H9 (cell line): Measurements from ENCODE around the gene INAFM1. TPM values are rescaled to one million over a fixed set of nuclear protein-coding genes. Genes with fewer than 3 reads are reported as not detected.

Experiments
- DNase-seq: peaks from one replicate; pipeline ENCODE4 v3.0.0-alpha.2; 2017
- H2AFZ ChIP-seq: one replicate; pipeline ENCODE4 v1.6.1; 2013; ENCODE audit warnings: mild to moderate bottlenecking, low read length, control low read depth, moderate library complexity
- H2AK5ac ChIP-seq: 2 replicates; pipeline ENCODE4 v1.6.1; 2013; ENCODE audit warnings: low read length, control low read depth, mixed read lengths; ENCODE audit not compliant: insufficient read length
- H2BK120ac ChIP-seq: one replicate; pipeline ENCODE4 v1.6.1; 2013; ENCODE audit warnings: low read depth, mild to moderate bottlenecking, low read length, control low read depth, inconsistent platforms; ENCODE audit not compliant: poor library complexity, severe bottlenecking
- H2BK12ac ChIP-seq: 2 replicates; pipeline ENCODE4 v1.6.1; 2013; ENCODE audit warnings: low read length, control low read depth, mixed read lengths, low read depth; ENCODE audit not compliant: insufficient read length
- H2BK15ac ChIP-seq: 2 replicates; pipeline ENCODE4 v1.6.1; 2013; ENCODE audit warnings: low read depth, low read length, control low read depth
- H2BK20ac ChIP-seq: one replicate; pipeline ENCODE4 v1.6.1; 2013; ENCODE audit warnings: low read depth, mild to moderate bottlenecking, low read length, control low read depth, inconsistent platforms; ENCODE audit not compliant: poor library complexity, severe bottlenecking
- H2BK5ac ChIP-seq: 2 replicates; pipeline ENCODE4 v1.6.1; 2013; ENCODE audit warnings: low read length, control low read depth, mixed read lengths; ENCODE audit not compliant: insufficient read length
- H3K14ac ChIP-seq: 2 replicates; pipeline ENCODE4 v1.6.1; 2013; ENCODE audit warnings: low read length, control low read depth; ENCODE audit not compliant: insufficient read depth
- H3K18ac ChIP-seq: 2 replicates; pipeline ENCODE4 v1.6.1; 2013; ENCODE audit warnings: low read depth, mild to moderate bottlenecking, mixed read lengths, low read length, control low read depth; ENCODE audit not compliant: insufficient read length
- H3K23ac ChIP-seq: 2 replicates; pipeline ENCODE4 v1.6.1; 2013; ENCODE audit warnings: low read length, control low read depth, mixed read lengths, low read depth; ENCODE audit not compliant: insufficient read length
- H3K23me2 ChIP-seq: 2 replicates; pipeline ENCODE4 v1.6.1; 2013; ENCODE audit warnings: low read depth, mild to moderate bottlenecking, mixed read lengths, low read length, control low read depth; ENCODE audit not compliant: insufficient read length, poor library complexity, severe bottlenecking
- H3K27ac ChIP-seq: 2 replicates; pipeline ENCODE4 v1.5.1; 2013; ENCODE audit warnings: low read length, control low read depth, mixed read lengths, low read depth; ENCODE audit not compliant: insufficient read length
- H3K27me3 ChIP-seq: 2 replicates; pipeline ENCODE4 v1.6.1; 2013; ENCODE audit warnings: low read length, control low read depth, inconsistent platforms; ENCODE audit not compliant: insufficient read depth
- H3K4ac ChIP-seq: 2 replicates; pipeline ENCODE4 v1.6.1; 2013; ENCODE audit warnings: low read depth, mild to moderate bottlenecking, control low read depth, inconsistent platforms, low read length, moderate library complexity
- H3K4me1 ChIP-seq: 2 replicates; pipeline ENCODE4 v1.6.1; 2013; ENCODE audit warnings: low read length, control low read depth, inconsistent platforms; ENCODE audit not compliant: insufficient read depth
- H3K4me2 ChIP-seq: 2 replicates; pipeline ENCODE4 v1.6.1; 2013; ENCODE audit warnings: low read length, control low read depth, mixed read lengths; ENCODE audit not compliant: insufficient read length, insufficient read depth
- H3K56ac ChIP-seq: 2 replicates; pipeline ENCODE4 v1.6.1; 2013; ENCODE audit warnings: low read depth, mild to moderate bottlenecking, mixed read lengths, low read length, control low read depth; ENCODE audit not compliant: insufficient read length
- H3K79me1 ChIP-seq: 2 replicates; pipeline ENCODE4 v1.6.1; 2013; ENCODE audit warnings: low read depth, mild to moderate bottlenecking, moderate library complexity, low read length, control low read depth, inconsistent platforms; ENCODE audit not compliant: insufficient read depth, poor library complexity, severe bottlenecking
- H3K79me2 ChIP-seq: 2 replicates; pipeline ENCODE4 v1.6.1; 2013; ENCODE audit warnings: low read length, control low read depth, inconsistent platforms; ENCODE audit not compliant: insufficient read depth
- H3K9ac ChIP-seq: 2 replicates; pipeline ENCODE4 v1.6.1; 2013; ENCODE audit warnings: low read length, control low read depth, mixed read lengths; ENCODE audit not compliant: insufficient read length; ENCODE audit errors: extremely low read depth
- H3K9me3 ChIP-seq: one replicate; pipeline ENCODE4 v1.6.1; 2013; ENCODE audit warnings: low read depth, low read length, inconsistent platforms; ENCODE audit not compliant: control insufficient read depth
- H3T11ph ChIP-seq: one replicate; pipeline ENCODE4 v1.6.1; 2013; ENCODE audit warnings: mild to moderate bottlenecking, low read length, control low read depth, inconsistent platforms
- H4K20me1 ChIP-seq: one replicate; pipeline ENCODE4 v1.6.1; 2013; ENCODE audit not compliant: control insufficient read depth, insufficient read length, insufficient read depth
- H4K5ac ChIP-seq: 2 replicates; pipeline ENCODE4 v1.6.1; 2013; ENCODE audit warnings: low read depth, mild to moderate bottlenecking, mixed read lengths, low read length, control low read depth; ENCODE audit not compliant: insufficient read length
- H4K8ac ChIP-seq: replicated peaks from 2 replicates; pipeline ENCODE4 v1.6.1; 2013; ENCODE audit warnings: low read length, control low read depth, mixed read lengths, low read depth; ENCODE audit not compliant: insufficient read length
- H4K91ac ChIP-seq: 2 replicates; pipeline ENCODE4 v1.6.1; 2013; ENCODE audit warnings: low read depth, mild to moderate bottlenecking, moderate library complexity, mixed read lengths, low read length, control low read depth; ENCODE audit not compliant: insufficient read length
- H3K27ac Mint-ChIP-seq, 3 experiments: 2 replicates in 2 of 3; 3 replicates in 1 of 3; pipeline ENCODE4 v1.8.0; 2020 to 2021; ENCODE audit warnings: mixed read lengths in 3 of 3, mild to moderate bottlenecking in 1 of 3, moderate library complexity in 1 of 3
- H3K27me3 Mint-ChIP-seq: 2 replicates; pipeline ENCODE4 v1.8.0; 2021; ENCODE audit warnings: low read depth, mild to moderate bottlenecking, moderate library complexity, mixed read lengths
- H3K36me3 Mint-ChIP-seq, 3 experiments: 2 replicates in 2 of 3; 3 replicates in 1 of 3; pipeline ENCODE4 v1.8.0; 2020 to 2021; ENCODE audit warnings: low read depth in 3 of 3, mixed read lengths in 3 of 3; ENCODE audit not compliant: insufficient read depth in 1 of 3
- H3K4me1 Mint-ChIP-seq, 2 experiments: 2 replicates each; pipeline ENCODE4 v1.8.0; 2020; ENCODE audit warnings: mixed read lengths in 2 of 2
- H3K4me3 Mint-ChIP-seq, 2 experiments: 2 replicates in 1 of 2; 3 replicates in 1 of 2; pipeline ENCODE4 v1.8.0; 2020 to 2021; ENCODE audit warnings: mild to moderate bottlenecking in 2 of 2, mixed read lengths in 2 of 2, moderate library complexity in 1 of 2
- H3K9me3 Mint-ChIP-seq, 2 experiments: 2 replicates in 1 of 2; 3 replicates in 1 of 2; pipeline ENCODE4 v1.8.0; 2020; ENCODE audit warnings: mild to moderate bottlenecking in 2 of 2, mixed read lengths in 2 of 2, moderate library complexity in 1 of 2
- CTCF ChIP-seq: fragments of 200-600 bp; sonication (generic); conservative IDR thresholded peaks from 3 replicates; pipeline ENCODE4 v1.8.0; 2021; ENCODE audit warnings: antibody characterized with exemption, mild to moderate bottlenecking
- WGBS: extraction: QIAGEN DNeasy Blood & Tissue Kit; methylation state at CpG from one replicate; pipeline ENCODE4 v1.1.7; 2013; ENCODE audit warnings: missing lambda C conversion rate, low lambda C conversion rate, mixed read lengths; ENCODE audit not compliant: insufficient read length; ENCODE audit errors: extremely low coverage; 5-methylcytosine and 5-hydroxymethylcytosine counted together
- total RNA-seq: library from RNA; stranded (reverse); gene quantifications from 2 replicates; pipeline ENCODE4 v1.2.1, GENCODE V29; 2021

INAFM1 gene
- total RNA-seq, 1 experiment from 2014 or later = 8.5 TPM

GRCh38 chr19:47267350-47267759 lies 7.3 kb upstream of the INAFM1 start:
- no CpG with 5 or more reads among the region's 14 CpGs for WGBS
- no peak for DNase-seq
- peaks cover 34 to 65% (median 64%) of the 10 kb centered on the region in 3 experiments for H3K36me3 Mint-ChIP-seq

More at GRCh38 chr19:47267350-47267759, 7.3 kb upstream of the INAFM1 start:
- TF ChIP-seq CTCF = no peak
- Mint-ChIP-seq H3K9me3 (no peaks in the 10 kb centered on the region), H3K27me3 (no peaks in the 10 kb centered on the region), H3K4me3 (no peak overlapping the region), H3K4me1 (peaks cover 8 to 15% of the 10 kb centered on the region in 2 experiments), H3K27ac (no peak overlapping the region; a peak in 1 of 7 replicates)
- no peak overlapping the region for H2BK12ac ChIP-seq
- H2BK120ac ChIP-seq = no peak overlapping the region
- H3K23ac ChIP-seq = no peak overlapping the region
- no peak overlapping the region for H4K8ac ChIP-seq
- H3K4me1 ChIP-seq = peaks cover under 1% of the 10 kb centered on the region; the same call in 1 of the 2 replicates
- no peak overlapping the region for H4K5ac ChIP-seq
- H3K56ac ChIP-seq = no peak overlapping the region
- no peak overlapping the region for H3K27ac ChIP-seq
- H3K14ac ChIP-seq = no peak overlapping the region
- no peak overlapping the region for H3K4me2 ChIP-seq
- H3K23me2 ChIP-seq = peaks cover under 1% of the 10 kb centered on the region
- no peak overlapping the region for H4K91ac ChIP-seq
- H3K9me3 ChIP-seq = no peaks in the 10 kb centered on the region
- no peaks in the 10 kb centered on the region for H3K79me1 ChIP-seq
- H4K20me1 ChIP-seq = no peaks in the 10 kb centered on the region
- no peak overlapping the region for H3K18ac ChIP-seq
- H2AK5ac ChIP-seq = no peak overlapping the region
- H3K27me3 ChIP-seq = no peaks in the 10 kb centered on the region
- H3K9ac ChIP-seq = no peak overlapping the region
- H3K79me2 ChIP-seq = no peaks in the 10 kb centered on the region
- H3T11ph ChIP-seq = no peak overlapping the region
- no peak overlapping the region for H2BK5ac ChIP-seq
- H3K4ac ChIP-seq = no peak overlapping the region
- H2BK15ac ChIP-seq = no peak overlapping the region
- no peak overlapping the region for H2BK20ac ChIP-seq
- no peak overlapping the region for H2AFZ ChIP-seq
